ENCODE measurements around the gene SMTNL2.
"Not testable (repeated sequence)": the region's sequence is repeated elsewhere in the genome, so short reads cannot be mapped to it uniquely, and the experiment has no call there.

SMTNL2 gene

GRCh38 chr17:4560837-4561256 is 23.5 kb upstream of the SMTNL2 start:
- no peak for DNase-seq

GRCh38 chr17:4562015-4562969 is 22.0 kb upstream of the SMTNL2 start:
- DNase-seq: no peak

DNA sequence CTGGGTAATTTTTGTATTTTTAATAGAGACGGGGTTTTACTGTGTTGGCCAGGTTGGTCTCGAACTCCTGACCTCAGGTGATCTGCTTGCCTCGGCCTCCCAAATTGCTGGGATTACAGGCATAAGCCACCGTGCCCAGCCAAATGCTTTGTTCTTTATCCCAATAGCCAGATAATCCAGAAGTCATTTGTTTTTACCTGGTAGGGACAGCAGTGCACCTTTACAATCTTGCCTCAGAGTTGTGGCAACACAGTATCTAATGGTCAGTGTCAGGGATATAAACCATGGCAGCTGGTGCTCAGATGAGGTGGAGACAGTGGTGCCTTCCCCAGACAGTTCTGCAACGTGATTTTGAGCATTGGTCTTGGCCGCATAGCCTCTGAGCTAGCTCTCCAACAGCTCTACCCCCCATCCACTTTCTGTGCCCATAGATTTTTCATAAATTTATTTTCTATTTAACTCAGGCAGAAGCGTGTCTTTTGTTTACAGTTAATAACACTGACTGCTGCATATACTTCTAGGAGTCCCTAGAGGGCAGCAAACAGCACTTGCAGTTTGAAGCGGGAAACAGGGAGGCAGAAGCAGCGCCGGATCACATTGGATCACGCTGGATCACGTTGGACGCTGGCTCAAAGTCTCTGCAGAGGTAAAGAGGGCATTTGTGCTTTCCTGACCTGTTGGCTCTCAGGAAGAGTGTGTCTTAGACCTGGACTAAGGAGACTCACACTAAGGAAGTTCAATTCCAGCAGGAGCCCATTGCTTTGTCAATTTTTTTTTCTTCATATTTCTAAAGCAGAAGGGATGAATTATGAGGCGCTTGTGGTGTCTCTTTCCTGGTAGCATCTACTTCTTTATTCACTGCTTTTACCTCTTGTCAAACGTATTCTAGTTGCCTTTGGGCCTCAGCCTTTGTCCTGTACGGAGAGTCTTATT is 18.9 kb upstream of the SMTNL2 start:
- DNase-seq: peak; percentile 42 to 81

DNA sequence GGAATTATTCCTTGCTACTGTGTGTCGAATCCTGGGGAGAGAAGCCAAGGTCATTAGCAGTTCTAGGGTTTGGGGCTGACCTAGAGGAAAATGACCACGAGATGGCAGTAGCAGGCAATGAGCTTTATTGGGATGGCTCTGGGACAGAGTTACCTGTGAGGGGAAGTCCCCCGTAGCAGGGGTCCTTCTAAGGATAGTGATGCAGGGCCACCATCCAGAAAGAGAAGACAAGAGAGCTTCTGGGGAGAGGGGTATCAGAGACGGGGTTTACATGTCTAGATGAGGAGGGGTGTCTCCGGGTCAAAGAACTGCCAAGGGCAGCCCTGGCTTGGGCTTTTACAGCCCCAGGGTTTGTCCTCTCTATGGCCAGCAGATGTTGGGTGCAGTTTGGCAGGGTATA is 17.5 kb upstream of the SMTNL2 start:
- DNase-seq: peak in 1 of 2 experiments; percentile 65

DNA sequence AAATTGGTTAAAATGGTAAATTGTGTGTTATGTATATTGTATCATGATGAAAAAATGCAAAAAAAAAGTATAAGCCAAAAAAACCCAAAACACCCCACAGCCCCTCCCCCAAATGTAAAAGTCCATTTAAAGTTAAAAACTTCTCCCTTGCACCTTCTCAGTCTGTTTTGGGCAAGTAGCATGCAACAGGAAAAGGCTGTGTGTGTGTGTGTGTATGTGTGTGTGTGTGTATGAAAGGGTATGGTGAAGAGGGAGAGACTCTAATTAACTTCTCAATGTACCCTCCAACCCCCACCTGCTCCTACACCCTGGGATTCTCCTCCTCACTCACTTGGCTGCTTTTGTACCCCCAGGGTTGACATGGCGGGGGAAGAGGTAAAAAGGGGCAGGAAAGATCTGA is 14.7 kb upstream of the SMTNL2 start:
- no peak for DNase-seq

GRCh38 chr17:4572131-4572530 is 12.2 kb upstream of the SMTNL2 start:
- DNase-seq: no peak

- DNase-seq: no peak
Observed at GRCh38 chr17:4573115-4573514, 11.2 kb upstream of the SMTNL2 start.

DNA sequence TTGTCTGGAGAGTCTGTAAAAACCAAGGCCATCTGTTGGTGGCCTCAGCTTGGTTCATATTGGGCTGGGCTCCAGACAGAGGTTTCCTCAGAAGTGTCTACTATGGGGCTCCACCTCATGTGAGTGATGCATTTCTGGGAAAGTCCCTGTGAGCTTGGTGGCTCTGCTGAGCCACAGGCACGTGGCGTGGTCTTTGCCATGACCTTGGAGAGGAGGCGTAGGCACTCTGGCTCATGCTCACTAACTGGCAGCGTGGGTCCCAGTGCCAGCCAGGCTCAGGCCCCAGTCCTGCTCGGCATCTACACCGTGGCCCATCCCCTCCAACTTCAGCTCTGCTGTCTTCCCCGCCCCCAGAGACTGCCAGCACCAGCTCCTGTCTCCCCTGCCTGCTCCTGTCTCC is 10.7 kb upstream of the SMTNL2 start:
- DNase-seq: no peak

DNA sequence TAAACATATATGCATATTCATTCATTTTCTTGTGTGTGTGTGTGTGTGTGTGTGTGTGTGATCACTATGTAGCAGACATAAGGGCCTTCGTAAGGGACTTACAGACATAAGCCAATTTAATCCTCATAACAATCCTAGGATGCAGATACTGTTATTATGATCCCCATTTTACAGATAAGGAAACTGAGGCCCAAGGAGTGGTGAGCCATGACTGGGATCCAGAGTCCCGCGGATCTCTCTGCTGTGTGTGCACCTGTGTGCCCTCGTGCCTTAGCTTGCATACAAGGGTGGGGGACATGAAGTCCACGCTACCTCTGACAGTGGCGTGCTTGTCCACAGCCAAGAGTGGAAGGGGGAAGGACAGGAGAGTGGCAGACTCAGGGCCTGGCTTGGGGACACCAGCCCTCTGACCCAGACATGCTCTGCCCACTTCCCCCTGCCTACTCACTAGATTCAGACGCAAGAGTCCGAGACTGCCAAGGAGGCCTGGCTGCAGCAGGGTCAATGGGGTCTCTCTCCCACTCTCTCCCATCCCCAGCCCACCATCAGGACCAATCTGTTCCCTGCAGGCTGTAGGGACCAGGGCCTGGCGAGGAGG is 9.8 kb upstream of the SMTNL2 start:
- DNase-seq: no peak

DNA sequence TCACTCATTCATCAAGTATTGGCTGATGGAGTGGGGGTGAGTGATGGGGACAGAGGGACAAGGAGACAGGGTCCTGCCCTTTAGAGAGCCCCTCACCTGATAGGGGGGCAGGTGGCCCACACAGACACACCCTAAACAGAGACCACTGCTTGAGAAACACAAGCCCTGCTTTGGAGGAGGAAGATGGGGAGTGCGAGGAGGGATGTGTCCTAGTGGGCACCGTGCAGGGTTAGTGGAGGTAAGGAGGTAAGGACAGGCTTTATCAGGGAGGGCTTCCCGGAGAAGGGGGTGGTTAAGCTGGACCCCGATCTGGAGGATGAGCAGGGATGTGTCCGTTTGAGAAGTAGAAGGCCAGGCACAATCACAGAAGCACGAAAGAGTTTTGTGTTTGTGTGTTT is 8.2 kb upstream of the SMTNL2 start:
- no peak for DNase-seq

DNA sequence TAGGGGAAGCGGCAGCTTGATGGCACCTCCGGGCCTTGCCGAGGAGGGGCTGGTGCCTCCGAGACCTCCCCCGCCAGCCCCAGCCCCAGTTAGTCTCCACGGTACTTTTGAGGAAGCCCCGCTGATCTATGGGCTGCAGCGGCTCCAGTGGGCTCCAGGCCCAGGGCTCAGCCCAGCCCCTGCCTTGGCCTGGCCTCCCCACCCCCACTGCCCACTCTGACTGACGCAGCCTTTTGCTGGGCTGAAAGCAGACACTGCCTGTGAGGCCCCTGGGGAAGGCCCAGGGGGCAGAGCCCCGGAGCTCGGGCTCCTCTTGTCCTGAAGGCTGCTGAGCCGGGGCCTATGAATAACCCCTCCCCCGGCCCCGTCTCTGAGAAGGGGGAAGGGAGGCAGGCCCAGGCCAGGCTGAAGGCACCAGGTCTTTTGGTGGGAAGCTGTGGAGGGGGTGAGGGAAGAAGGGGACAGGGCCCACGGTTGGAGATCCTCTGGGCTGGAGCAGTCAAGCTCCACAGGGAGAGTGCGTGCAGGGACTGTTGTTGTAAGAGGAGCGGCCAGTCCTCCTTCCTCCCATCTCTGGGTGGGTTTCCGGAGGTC is 7.5 kb upstream of the SMTNL2 start:
- no peak for DNase-seq

DNA sequence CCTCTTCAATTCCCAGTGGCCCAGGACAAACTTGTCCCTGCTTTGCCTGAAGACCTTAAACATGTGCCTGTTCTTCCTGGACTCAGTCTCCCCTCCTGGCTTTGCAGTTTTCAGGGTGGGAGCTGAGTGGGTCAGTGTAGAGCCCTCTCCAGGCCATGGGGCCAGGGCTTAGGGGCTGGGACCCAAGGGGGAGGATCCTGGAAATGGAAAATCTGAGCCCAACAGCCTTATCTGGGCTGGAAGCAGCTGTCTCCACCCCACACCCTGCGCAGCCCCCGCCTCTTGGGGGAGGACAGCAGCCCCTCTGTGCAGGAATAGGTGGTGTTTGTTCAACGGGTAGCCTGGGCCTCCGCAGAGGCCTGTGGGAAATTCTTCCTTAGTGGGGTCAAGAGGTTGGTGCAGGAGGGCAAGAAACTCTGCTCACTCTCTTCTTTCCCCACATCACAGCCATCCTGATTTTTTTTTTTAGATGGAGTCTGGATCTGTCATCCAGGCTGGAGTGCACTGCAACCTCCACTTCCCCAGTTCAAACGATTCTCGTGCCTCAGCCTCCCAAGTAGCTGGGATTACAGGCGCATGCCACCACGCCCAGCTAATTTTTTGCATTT is 6.8 kb upstream of the SMTNL2 start:
- DNase-seq: no peak

GRCh38 chr17:4578349-4578748 is 6.0 kb upstream of the SMTNL2 start:
- not testable (repeated sequence) for DNase-seq

DNA sequence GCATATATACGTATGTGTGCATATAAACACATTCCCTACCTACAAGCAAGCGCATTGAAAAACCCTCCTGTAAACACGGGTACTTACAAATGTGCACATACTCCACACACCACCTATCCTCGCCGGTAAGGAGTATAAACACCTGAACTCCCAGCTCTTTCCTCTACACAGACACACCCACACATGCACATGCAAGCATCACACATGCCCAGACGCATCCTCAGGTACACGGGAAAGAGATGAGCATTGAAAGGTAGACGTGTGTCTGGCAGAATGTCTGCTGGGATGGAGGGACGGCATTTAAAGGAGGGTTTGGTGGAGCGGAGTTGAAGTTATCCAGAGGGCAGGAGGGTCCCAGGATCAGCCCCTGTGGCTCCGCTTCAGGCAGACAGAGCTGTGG is 4.7 kb upstream of the SMTNL2 start:
- no peak for DNase-seq

DNA sequence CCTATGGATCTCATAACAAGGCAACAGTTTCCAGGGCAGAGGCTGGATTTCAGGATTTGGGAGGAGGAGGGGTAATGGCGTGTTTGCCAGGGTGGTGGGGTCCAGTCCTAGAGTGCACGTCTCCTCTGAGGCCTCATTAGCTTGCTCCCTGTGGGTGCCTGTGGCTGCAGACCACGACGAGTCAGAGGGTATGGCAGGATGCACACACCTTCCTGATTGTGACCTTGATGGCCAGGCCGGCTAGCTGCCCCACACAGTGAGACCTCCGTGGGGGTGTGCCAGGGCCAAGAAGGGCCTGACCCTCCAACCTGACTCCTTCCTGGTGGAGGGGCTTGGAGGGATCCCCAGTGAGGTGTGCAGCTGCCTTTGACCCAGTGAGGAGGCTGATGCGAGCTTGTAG is 4.0 kb upstream of the SMTNL2 start:
- no peak for DNase-seq

- DNase-seq: no peak
Observed at GRCh38 chr17:4582101-4582501, 2.2 kb upstream of the SMTNL2 start.

GRCh38 chr17:4582691-4583090 is 1.6 kb upstream of the SMTNL2 start:
- no peak for DNase-seq

DNA sequence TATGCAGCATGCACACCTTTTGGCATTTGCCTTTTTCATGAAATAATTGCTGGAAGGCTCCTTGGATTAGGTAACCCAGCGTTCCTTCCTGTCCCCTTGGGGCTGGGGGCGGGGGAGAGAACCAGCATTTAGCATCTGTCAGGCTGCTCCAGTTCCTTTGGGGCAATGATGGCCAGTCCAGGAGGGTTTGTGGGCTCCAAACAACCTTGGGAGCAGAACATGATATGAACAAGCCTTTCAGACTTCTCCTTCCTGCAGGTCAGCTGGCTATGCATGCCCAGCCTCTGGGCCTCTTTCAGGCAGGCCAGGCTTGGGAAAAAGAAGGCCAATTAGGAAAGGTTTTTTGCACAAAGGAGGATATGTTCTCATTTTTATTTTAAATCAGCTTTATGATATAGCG is 1.1 kb upstream of the SMTNL2 start:
- DNase-seq: no peak

- no peak for DNase-seq
Observed at GRCh38 chr17:4583782-4584100, 588 bp upstream of the SMTNL2 start.

DNA sequence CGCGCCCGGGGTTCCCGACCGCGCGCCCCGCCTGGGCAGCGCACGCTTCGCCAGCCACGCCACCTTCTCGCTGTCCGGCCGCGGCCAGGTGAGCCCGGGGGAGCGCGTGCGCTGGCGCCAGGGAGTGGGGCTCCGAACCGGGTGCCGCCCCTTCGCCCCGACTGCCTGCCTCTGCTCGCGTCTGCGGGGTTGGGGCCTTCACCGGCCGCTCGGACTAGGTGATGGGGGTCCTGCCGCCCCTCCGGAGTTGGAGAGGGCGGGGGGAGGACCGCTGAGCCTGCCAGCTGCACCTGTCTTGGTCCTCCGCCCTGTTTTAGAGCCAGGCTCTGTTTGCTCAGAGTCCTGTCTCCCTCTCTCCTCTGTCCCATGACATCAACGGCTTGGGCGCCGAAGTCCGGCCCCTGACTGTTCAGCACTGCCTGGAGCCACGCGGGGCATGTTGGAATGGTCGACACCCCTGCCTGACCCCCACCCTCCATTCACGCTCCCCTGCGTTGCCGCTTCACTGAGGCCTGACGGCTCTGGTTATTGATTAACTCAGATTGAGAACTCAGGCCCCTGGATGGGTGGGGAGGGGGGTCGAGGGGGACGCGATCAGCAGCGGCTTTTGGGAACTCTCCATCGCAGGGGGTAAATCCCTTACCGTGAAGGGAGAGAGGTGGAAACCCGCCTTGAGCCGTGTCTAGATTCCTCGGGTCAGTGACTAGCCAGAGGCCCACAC is 748 bp downstream of the SMTNL2 start:
- no peak for DNase-seq

GRCh38 chr17:4585638-4585994 is 1.3 kb downstream of the SMTNL2 start:
- no peak for DNase-seq

- DNase-seq: no peak
Observed at GRCh38 chr17:4586043-4586442, 1.7 kb downstream of the SMTNL2 start.
